Activated CD4-positive, CD25-positive, alpha-beta regulatory T cell (primary cell): Measurements from ENCODE around the gene STOML3.
"Not testable (repeated sequence)": the region's sequence is repeated elsewhere in the genome, so short reads cannot be mapped to it uniquely, and the experiment has no call there.

ENCODE experiments used
- DNase-seq, 4 experiments: peaks; one replicate each; lab custom pipeline; 2025; lab: John Stamatoyannopoulos, UW

STOML3 gene

GRCh38 chr13:38990693-38991092, at the start of gene STOML3:
Gene STOML3 (minus strand): TSS chr13:38990831. CDS start chr13:38990721, 110 bp downstream.
- no peak for DNase-seq

GRCh38 chr13:39040206-39040605, 49.6 kb upstream of the STOML3 start:
- DNase-seq, result no peak

GRCh38 chr13:39039041-39039440, 48.4 kb upstream of the STOML3 start:
- no peak for DNase-seq

GRCh38 chr13:39038569-39039030, 48.0 kb upstream of the STOML3 start:
- DNase-seq, result peak in 3 of 4 experiments; percentile 20 to 32 (median 30)

GRCh38 chr13:39037880-39038568, 47.4 kb upstream of the STOML3 start, which contains the start of the genes NHLRC3 and PROSER1:
Gene NHLRC3 (plus strand): TSS chr13:39038456. CDS start chr13:39038640, 184 bp downstream.
Gene PROSER1 (minus strand): TSS chr13:39038089. CDS start chr13:39037242, 847 bp downstream.
- DNase-seq, result peak; percentile 57 to 68 (median 62)

GRCh38 chr13:39037410-39037879, 46.8 kb upstream of the STOML3 start:
- DNase-seq, result peak in 2 of 4 experiments; percentile 16 to 29

- DNase-seq, result no peak
Measured at GRCh38 chr13:39036212-39036611, 45.6 kb upstream of the STOML3 start.

- DNase-seq, result no peak
Measured at GRCh38 chr13:39035799-39036198, 45.2 kb upstream of the STOML3 start.

GRCh38 chr13:39035204-39035603, 44.6 kb upstream of the STOML3 start:
- DNase-seq, result no peak

- no peak for DNase-seq
Measured at GRCh38 chr13:39034085-39034484, 43.5 kb upstream of the STOML3 start.

GRCh38 chr13:39032150-39032549, 41.5 kb upstream of the STOML3 start:
- DNase-seq, result no peak

- DNase-seq, result no peak
Measured at GRCh38 chr13:39025433-39025839, 34.8 kb upstream of the STOML3 start.

- no peak for DNase-seq
Measured at GRCh38 chr13:39023761-39024160, 33.1 kb upstream of the STOML3 start.

GRCh38 chr13:39023316-39023715, 32.7 kb upstream of the STOML3 start:
- no peak for DNase-seq

GRCh38 chr13:39020853-39021462, 30.3 kb upstream of the STOML3 start:
- DNase-seq, result no peak

GRCh38 chr13:39016787-39017186, 26.2 kb upstream of the STOML3 start:
- DNase-seq, result no peak

- no peak for DNase-seq
Measured at GRCh38 chr13:39016087-39016486, 25.5 kb upstream of the STOML3 start.

GRCh38 chr13:39013462-39013861, 22.8 kb upstream of the STOML3 start:
- DNase-seq, result no peak

GRCh38 chr13:39012608-39013007, 22.0 kb upstream of the STOML3 start:
- DNase-seq, result no peak

- DNase-seq, result not testable (repeated sequence)
Measured at GRCh38 chr13:39006371-39007111, 15.9 kb upstream of the STOML3 start.

GRCh38 chr13:38998739-38999138, 8.1 kb upstream of the STOML3 start:
- DNase-seq, result no peak

- DNase-seq, result no peak
Measured at GRCh38 chr13:38993381-38993780, 2.8 kb upstream of the STOML3 start.
